Measurements from ENCODE around the gene SLC39A7. TPM values are rescaled to one million over a fixed set of nuclear protein-coding genes. Genes with fewer than 3 reads are reported as not detected.

SLC39A7 gene
- polyA plus RNA-seq, 1 donor (not counting 4 experiments of a cell fraction or from before 2014, with no cell fraction given) = 54.0 TPM

DNA sequence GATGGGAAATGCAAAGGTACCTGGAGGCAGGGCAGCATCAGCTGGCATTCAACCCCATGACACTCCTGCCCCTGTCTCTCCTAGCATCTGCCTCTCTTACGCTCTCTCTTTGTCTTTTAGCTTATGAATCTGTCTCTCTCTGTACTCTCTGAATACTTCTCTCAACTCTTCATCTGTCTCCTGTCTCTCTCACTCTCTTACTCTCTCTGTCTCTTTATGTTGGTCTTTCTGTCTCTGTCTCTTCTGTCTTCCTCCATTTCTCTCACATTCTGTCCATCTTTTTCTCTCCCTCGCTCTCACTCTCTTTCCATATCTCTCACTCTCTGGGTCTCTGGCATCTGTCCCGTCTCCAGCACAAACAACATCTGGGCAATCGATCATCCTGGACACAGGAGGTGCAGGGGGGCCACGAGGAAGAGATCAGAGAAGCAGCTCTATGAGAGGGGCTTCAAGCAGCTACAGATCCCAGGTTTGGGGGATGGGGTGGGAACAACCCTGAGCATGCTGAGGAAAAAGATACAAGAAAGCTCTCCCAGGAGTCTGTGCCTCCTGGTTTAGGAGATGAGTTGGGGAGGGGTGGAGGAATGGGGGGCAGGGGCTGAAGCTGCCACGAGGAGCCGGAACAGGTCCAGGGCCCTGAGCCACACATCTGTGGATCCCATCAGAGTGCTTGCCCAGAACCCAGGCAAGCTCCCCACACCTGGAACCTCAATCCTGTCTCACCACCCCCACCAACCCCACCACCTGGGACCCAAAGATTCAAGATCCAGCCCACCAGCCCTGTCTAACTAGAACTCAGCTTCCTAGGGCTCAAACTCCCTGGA, 10.8 kb upstream of the SLC39A7 start:
- dilution Hi-C loops (cut with MboI; ENCODE audit: extremely low pct_ligation_motif_present, low sequenced_read_pairs) = no loop called here
- TF ChIP-seq, protein P1, sequence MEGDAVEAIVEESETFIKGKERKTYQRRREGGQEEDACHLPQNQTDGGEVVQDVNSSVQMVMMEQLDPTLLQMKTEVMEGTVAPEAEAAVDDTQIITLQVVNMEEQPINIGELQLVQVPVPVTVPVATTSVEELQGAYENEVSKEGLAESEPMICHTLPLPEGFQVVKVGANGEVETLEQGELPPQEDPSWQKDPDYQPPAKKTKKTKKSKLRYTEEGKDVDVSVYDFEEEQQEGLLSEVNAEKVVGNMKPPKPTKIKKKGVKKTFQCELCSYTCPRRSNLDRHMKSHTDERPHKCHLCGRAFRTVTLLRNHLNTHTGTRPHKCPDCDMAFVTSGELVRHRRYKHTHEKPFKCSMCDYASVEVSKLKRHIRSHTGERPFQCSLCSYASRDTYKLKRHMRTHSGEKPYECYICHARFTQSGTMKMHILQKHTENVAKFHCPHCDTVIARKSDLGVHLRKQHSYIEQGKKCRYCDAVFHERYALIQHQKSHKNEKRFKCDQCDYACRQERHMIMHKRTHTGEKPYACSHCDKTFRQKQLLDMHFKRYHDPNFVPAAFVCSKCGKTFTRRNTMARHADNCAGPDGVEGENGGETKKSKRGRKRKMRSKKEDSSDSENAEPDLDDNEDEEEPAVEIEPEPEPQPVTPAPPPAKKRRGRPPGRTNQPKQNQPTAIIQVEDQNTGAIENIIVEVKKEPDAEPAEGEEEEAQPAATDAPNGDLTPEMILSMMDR (optimal IDR thresholded peaks at IDR 0.05 in 1 of 3, IDR thresholded peaks at IDR 0.05 in 1 of 3, conservative IDR thresholded peaks at IDR 0.05 in 1 of 3; ENCODE audit: extremely low read depth in 1 of 3, insufficient read depth in 2 of 3, low read length in 3 of 3) = no peak
- no peak for TF ChIP-seq EZH2 (IDR thresholded peaks at IDR 0.05; ENCODE audit: low read length)
- Histone ChIP-seq H2AFZ (ENCODE audit: control insufficient read depth, low read length) (no peak overlapping the region), H3K9ac (ENCODE audit: control insufficient read depth, extremely low read depth, insufficient read depth, low read length) (no peak overlapping the region), H3K4me3 (ENCODE audit: control insufficient read depth in 2 of 3, extremely low read depth in 1 of 3, insufficient read depth in 2 of 3, low read depth in 1 of 3, low read length in 3 of 3) (no peak overlapping the region), H3K27me3 (ENCODE audit: control insufficient read depth, extremely low read depth, insufficient read depth, low read length) (peaks cover 31% of the 10 kb centered on the region), H3K36me3 (ENCODE audit: control insufficient read depth in 2 of 2, extremely low read depth in 1 of 2, insufficient read depth in 2 of 2, low read length in 2 of 2) (peaks cover 0 to 1% of the 10 kb centered on the region in 2 experiments), H3K4me2 (ENCODE audit: control insufficient read depth, extremely low read depth, insufficient read depth, low read depth, low read length) (no peak overlapping the region), H3K4me1 (ENCODE audit: control insufficient read depth, extremely low read depth, insufficient read depth, low read length) (no peaks in the 10 kb centered on the region), H3K79me2 (ENCODE audit: control insufficient read depth, insufficient read depth, low read length) (no peaks in the 10 kb centered on the region), H3K27ac (ENCODE audit: control insufficient read depth, insufficient read depth, low read length) (no peak overlapping the region), H4K20me1 (ENCODE audit: control insufficient read depth, extremely low read depth, insufficient read depth, low read length) (no peaks in the 10 kb centered on the region), H3K9me1 (ENCODE audit: control insufficient read depth, extremely low read depth, insufficient read depth, low read length) (no peaks in the 10 kb centered on the region), H3K9me3 (ENCODE audit: control insufficient read depth, low read depth, low read length) (no peaks in the 10 kb centered on the region)
- FAIRE-seq (no peak), DNase-seq (ENCODE audit: low read depth, low spot score) (no peak)

DNA sequence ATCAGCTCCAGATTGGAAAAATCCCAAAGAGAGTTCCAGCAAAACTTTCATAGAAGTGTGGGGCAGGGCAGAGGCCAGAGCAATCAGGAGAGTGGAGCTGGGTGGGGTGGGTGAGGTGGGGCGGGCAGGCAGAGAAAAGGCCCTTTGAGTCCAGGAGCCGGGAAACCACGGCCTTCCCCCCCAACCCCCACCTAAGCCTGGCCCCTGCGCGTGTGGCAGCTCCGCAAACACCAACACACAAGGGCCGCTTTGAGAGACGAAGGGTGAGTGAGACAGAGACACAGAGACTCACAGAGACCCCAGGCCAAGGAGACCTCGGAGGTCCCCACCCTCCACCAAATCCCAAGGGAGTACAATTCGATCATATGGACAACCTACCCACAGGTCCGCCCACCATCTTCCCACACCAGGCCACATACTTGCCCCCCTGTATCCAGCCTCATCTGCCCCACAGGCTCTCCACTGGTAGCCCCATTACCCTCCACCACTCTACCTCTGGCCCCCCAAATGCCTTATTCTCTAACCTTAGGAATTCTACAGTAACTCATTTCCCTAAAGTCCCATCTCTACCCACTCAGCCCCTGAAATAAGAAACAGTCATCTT, 10.1 kb upstream of the SLC39A7 start:
- H4K20me1 ChIP-seq (ENCODE audit: control insufficient read depth, extremely low read depth, insufficient read depth, low read length) = no peaks in the 10 kb centered on the region
- no peaks in the 10 kb centered on the region for H3K4me1 ChIP-seq (ENCODE audit: control insufficient read depth, extremely low read depth, insufficient read depth, low read length)
- H2AFZ ChIP-seq (ENCODE audit: control insufficient read depth, low read length) = no peak overlapping the region
- dilution Hi-C loops (cut with MboI; ENCODE audit: extremely low pct_ligation_motif_present, low sequenced_read_pairs) = no loop called here
- H3K27me3 ChIP-seq (ENCODE audit: control insufficient read depth, extremely low read depth, insufficient read depth, low read length) = peaks cover 31% of the 10 kb centered on the region
- H3K9me1 ChIP-seq (ENCODE audit: control insufficient read depth, extremely low read depth, insufficient read depth, low read length) = no peaks in the 10 kb centered on the region
- H3K27ac ChIP-seq (ENCODE audit: control insufficient read depth, insufficient read depth, low read length) = no peak overlapping the region
- DNase-seq (ENCODE audit: low read depth, low spot score) (no peak), FAIRE-seq (no peak)
- TF ChIP-seq, protein P1 (optimal IDR thresholded peaks at IDR 0.05 in 1 of 3, IDR thresholded peaks at IDR 0.05 in 1 of 3, conservative IDR thresholded peaks at IDR 0.05 in 1 of 3; ENCODE audit: extremely low read depth in 1 of 3, insufficient read depth in 2 of 3, low read length in 3 of 3) = no peak
- TF ChIP-seq EZH2 (IDR thresholded peaks at IDR 0.05; ENCODE audit: low read length) = no peak
- no peak overlapping the region for H3K4me2 ChIP-seq (ENCODE audit: control insufficient read depth, extremely low read depth, insufficient read depth, low read depth, low read length)
- H3K79me2 ChIP-seq (ENCODE audit: control insufficient read depth, insufficient read depth, low read length) = no peaks in the 10 kb centered on the region
- no peaks in the 10 kb centered on the region for H3K9me3 ChIP-seq (ENCODE audit: control insufficient read depth, low read depth, low read length)
- peaks cover 1 to 3% of the 10 kb centered on the region in 2 experiments for H3K36me3 ChIP-seq (ENCODE audit: control insufficient read depth in 2 of 2, extremely low read depth in 1 of 2, insufficient read depth in 2 of 2, low read length in 2 of 2)
- no peak overlapping the region for H3K4me3 ChIP-seq (ENCODE audit: control insufficient read depth in 2 of 3, extremely low read depth in 1 of 3, insufficient read depth in 2 of 3, low read depth in 1 of 3, low read length in 3 of 3)
- H3K9ac ChIP-seq (ENCODE audit: control insufficient read depth, extremely low read depth, insufficient read depth, low read length) = no peak overlapping the region
